Colon (tissue), 2 donors: ENCODE measurements around the gene LPAR6.
"Not testable (repeated sequence)": the region's sequence is repeated elsewhere in the genome, so short reads cannot be mapped to it uniquely, and the experiment has no call there.

Source experiments
- FAIRE-seq: peaks from 2 replicates; lab custom pipeline; 2012; peaks lifted over from hg19 to GRCh38; lab: Jason Lieb, UNC
- donor health status: control.
- donor health status: control.

The LPAR6 gene

DNA sequence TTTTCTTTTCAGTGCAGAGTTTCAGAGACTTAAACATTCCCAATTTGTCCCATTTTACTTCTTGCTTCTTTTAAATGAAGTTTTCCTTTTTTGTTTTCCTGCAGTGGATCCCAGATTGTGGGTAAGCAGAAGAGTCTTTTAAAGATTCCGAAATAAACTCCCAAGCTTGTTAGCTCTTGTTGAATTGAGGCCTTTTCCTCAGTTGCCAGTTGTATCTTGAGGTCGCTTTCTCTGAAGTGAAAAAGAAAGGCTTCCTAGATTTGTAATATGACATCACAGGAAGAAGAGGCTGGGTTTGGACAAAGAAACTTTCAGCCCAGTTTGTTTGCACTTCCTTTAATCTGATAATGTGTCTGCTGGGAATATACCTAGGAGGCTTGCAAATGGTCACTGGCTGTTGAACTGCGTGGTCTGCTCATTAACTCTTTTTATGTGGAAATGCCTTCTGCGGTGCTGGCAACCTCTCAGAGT, at the start of gene LPAR6:
Gene LPAR6, minus strand, starts transcription at position 233 of the 471 bp plus-strand sequence. CDS start 690 bp downstream, outside the sequence.
- no peak for FAIRE-seq

- FAIRE-seq, result no peak
Measured at GRCh38 chr13:48457578-48458242, 44.8 kb upstream of the LPAR6 start.

- no peak for FAIRE-seq
Measured at GRCh38 chr13:48456546-48456945, 43.6 kb upstream of the LPAR6 start.

GRCh38 chr13:48451196-48451595, 38.3 kb upstream of the LPAR6 start:
- FAIRE-seq, result not testable (repeated sequence)

DNA sequence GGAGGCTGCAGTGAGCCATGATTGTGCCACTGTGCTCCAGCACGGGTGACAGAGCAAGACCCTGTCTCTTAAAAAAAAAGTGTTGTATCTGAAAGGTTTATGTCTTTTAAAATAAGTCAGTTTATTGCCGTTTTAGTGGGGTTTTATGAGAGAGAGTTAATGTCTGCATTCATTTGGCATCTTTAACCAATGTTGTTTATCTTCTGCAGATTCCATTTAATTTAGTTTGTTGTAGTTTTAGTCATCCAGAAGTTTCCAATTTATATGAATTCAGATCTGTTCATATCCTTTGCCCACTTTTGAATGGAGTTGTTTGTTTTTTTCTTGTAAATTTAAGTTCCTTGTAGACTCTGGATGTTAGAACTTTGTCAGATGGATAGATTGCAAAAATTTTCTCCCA, 36.7 kb upstream of the LPAR6 start:
- no peak for FAIRE-seq

DNA sequence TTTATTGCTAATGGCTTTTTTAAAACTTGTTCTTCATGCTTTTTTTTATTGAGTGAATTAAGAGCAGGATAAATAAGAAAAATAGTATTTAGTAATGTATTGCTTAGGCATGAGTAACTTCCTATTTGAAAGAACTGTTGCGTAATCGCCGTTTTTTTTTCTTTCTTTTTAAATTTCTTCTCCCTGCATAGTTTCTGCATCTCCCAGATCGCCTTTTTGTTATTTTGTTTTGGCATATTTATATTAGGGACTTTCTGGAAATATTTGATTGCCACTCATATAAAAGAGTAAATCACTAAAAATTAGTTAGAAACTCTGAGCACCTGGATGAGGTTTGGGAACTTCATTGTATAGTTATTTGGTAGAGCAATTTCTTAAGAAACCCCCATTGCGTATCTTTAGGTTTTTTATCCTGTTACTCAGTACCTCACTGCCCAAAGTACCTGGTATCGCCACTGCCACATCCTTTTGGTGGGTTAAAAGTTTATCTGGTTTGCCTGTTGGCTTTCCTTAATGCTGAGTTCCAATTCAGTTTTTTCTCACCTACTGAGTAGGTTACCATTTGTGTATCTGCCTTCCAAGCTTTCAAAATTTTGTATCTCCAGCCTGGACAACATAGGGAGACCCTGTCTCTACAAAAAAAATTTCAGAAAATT, 36.2 kb upstream of the LPAR6 start:
- no peak for FAIRE-seq

- no peak for FAIRE-seq
Measured at GRCh38 chr13:48448285-48448958, 35.5 kb upstream of the LPAR6 start.

GRCh38 chr13:48446464-48446863, 33.6 kb upstream of the LPAR6 start:
- FAIRE-seq, result no peak

DNA sequence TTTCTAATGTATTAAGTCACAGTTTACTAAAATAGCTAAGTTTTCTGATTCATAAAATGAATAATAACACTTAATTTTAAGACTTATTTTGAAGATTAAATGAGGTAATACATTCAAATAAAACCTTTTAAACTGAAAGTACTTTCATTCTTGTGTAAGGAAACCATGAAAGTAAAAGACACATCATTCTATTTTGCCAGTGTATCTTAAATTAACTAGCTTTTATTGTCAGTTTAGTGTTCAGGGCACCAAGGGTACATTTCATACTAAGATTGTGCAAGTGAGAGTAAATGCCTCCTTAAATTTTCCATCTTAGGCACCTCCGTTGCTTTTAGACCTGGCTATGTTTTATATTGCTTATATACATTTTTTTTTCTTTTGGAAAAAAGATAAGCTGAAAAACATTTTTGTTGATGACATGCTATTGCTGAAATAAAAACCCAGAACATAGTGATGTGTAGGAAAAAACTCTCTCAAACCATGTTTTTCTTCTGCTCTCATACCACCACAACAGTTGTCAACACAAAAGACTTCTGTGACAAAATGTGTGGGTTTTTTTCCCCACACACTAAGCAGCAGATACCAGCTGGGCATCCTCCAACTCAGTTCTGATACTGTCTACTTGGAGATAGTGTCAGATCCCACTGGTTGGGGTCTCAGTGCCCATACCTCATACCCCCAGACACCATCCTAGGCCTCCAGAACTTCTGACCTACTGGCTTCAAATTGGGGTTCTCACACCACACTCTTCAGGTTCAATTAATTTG, 30.7 kb upstream of the LPAR6 start:
- FAIRE-seq, result peak; percentile 97

DNA sequence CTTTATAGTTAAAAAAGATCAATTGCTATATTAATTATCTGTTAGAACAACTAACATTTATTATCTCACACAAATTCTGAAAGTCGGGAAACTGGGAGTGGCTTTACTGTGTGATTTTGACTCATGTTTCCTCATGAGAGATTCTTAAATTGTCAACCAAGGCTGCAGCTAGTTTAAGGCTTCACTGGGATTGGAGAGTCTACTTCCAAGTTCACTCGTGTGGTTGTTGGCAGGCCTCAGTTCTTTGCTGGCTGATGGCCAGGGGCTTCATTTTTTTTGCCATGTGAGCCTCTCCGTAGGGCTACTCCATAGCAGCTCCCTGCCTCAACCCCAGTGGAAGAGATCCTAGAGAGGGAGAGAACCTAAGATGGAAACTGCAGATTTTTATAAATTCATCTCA, 24.5 kb upstream of the LPAR6 start:
- no peak for FAIRE-seq

GRCh38 chr13:48436661-48437288, 23.9 kb upstream of the LPAR6 start:
- no peak for FAIRE-seq

- no peak for FAIRE-seq
Measured at GRCh38 chr13:48434200-48434599, 21.3 kb upstream of the LPAR6 start.

GRCh38 chr13:48431987-48432615, 19.2 kb upstream of the LPAR6 start:
- FAIRE-seq, result no peak

- FAIRE-seq, result no peak
Measured at GRCh38 chr13:48431431-48431830, 18.5 kb upstream of the LPAR6 start.

GRCh38 chr13:48429886-48430285, 17.0 kb upstream of the LPAR6 start:
- no peak for FAIRE-seq

- FAIRE-seq, result no peak
Measured at GRCh38 chr13:48429036-48429435, 16.1 kb upstream of the LPAR6 start.

GRCh38 chr13:48426755-48427298, 13.9 kb upstream of the LPAR6 start:
- not testable (repeated sequence) for FAIRE-seq

GRCh38 chr13:48426052-48426451, 13.1 kb upstream of the LPAR6 start:
- no peak for FAIRE-seq

DNA sequence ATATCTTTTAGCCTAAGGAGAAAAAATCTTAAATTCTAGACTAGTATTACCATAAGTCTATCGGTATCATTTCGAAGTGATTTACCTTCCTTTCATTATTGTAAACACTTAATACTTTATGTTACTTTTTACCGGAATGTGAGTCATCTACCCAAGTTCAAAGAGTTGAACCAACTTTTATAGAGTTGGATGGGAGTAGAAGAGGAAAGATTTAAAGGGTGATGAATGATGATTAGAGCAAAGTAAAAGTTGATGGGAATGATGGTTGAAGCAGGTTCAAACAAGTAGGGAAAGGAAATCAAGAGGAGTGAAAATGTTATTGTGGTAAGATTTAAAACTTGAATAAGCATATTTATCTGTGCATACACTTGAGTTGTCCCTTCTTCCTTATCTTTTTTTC, 11.3 kb upstream of the LPAR6 start:
- peak; percentile 53 for FAIRE-seq

GRCh38 chr13:48422003-48422402, 9.1 kb upstream of the LPAR6 start:
- FAIRE-seq, result not testable (repeated sequence)

- no peak for FAIRE-seq
Measured at GRCh38 chr13:48415516-48415915, 2.6 kb upstream of the LPAR6 start.
